Stimulated activated CD4-positive, alpha-beta T cell treated with anti-CD3 and anti-CD28 coated beads, Interleukin-4, amount 100 ng/mL, for 48 hours (primary cell): ENCODE data around the gene SMAGP.
"Not testable (repeated sequence)": the region's sequence is repeated elsewhere in the genome, so short reads cannot be mapped to it uniquely, and the experiment has no call there.

Source experiments
- DNase-seq, 2 donors: peaks; one replicate each; pipeline ENCODE4 v3.0.0-alpha.2; 2020; ENCODE audit warnings: low read depth in 2 of 2

The SMAGP gene, protein sequence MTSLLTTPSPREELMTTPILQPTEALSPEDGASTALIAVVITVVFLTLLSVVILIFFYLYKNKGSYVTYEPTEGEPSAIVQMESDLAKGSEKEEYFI

DNA sequence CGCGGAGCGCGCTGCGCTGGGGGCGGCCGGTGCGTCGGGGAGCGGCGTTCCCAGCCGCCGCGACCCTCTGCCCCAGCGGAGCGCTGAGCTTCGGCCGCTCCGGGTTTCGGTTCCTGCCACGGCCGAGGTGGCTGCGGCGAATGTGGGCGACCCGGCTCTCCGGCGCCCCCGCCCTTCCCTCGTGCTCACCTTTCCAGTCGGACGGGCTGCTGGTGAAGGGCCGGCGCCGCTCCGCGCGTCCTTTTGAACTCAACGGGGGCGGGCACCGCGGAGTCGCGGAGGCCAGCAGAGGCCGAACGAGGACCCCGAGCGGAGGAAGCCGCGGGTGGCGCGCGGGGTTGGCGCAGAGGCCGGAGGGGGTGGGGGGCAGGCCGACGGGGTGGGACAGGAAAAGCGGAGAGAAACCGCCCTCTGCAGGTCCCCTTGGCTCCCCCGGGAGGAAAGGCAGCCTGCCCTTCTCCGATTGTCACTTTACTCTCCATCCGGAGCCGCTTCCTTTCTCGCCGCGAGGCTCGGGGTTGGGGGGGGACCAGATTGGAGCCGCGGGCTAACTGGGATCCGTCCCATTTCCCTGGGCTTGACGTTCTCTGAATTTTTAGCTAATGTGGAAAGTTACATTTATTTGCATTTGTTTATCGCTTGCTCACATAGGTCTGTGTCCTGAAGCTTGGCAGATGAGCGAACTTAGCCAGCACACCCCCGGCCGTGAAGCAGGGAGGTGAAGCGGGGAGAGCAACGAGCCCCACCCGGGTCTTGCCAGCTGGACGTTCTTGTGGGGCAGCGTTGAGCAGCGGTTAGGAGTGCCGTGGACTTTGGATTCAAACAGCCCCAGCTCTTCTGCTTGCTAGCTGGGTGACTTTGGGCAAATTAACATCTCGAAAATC, at the start of gene SMAGP:
SMAGP (minus strand) TSS at position 349 of the 884 bp plus-strand sequence. CDS start 1,137 bp downstream, outside the sequence.
- DNase-seq = peak in 1 of 2 donors; percentile 21

DNA sequence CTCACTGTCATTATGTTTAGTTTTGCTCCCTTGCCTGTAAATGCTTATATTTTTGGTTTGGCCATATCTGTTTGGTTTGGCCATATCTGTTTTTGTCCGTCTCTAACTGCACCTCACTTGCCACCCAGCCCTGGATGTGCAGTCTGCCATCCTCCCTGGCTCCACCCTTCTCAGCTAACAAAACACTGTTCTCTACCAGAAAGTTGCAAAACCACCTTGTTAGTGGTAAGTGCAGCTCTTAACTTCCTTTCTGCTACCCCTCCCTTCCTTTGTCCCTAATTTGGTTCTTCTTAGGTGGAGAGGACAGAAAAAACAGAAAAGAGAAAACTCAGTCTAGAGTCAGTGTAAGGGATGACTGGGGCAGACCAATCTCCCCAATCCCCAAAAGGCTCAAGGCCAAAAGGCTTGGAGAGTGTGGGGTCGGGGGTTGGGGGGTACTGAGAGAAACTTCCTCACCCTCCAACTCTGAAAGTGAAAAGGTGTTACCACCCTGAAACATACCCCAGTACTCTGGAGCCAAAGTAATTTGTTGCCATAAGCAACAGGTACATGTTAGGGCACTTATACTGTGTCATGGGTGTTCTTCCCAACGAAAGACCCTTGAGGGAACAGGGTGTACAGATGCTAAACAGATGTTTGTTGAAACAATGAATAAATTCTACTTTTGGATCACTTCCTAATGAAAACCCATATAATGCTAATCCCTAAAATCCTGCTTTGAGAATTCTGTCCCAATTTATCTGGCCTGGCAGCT, 48.8 kb upstream of the SMAGP start:
- DNase-seq = no peak

GRCh38 chr12:51318057-51318806, 48.0 kb upstream of the SMAGP start:
- not testable (repeated sequence) for DNase-seq

DNA sequence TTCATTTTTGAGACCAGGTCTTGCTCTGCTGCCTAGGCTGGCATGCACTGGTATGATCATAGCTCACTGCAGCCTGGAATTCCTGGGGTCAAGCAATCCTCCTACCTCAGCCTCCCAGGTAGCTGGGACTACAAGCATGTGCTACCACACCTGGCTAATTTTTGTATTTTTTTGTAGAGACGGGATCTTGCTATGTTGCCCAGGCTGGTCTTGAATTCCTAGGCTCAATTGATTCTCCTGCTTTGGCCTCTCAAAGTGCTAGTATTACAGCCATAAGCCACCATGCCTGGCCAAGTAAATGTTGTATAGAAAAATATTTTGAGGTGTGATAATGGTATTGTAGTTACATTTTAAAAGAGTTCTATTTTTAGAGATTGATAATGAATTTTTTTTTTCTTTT, 41.2 kb upstream of the SMAGP start:
- DNase-seq = no peak

DNA sequence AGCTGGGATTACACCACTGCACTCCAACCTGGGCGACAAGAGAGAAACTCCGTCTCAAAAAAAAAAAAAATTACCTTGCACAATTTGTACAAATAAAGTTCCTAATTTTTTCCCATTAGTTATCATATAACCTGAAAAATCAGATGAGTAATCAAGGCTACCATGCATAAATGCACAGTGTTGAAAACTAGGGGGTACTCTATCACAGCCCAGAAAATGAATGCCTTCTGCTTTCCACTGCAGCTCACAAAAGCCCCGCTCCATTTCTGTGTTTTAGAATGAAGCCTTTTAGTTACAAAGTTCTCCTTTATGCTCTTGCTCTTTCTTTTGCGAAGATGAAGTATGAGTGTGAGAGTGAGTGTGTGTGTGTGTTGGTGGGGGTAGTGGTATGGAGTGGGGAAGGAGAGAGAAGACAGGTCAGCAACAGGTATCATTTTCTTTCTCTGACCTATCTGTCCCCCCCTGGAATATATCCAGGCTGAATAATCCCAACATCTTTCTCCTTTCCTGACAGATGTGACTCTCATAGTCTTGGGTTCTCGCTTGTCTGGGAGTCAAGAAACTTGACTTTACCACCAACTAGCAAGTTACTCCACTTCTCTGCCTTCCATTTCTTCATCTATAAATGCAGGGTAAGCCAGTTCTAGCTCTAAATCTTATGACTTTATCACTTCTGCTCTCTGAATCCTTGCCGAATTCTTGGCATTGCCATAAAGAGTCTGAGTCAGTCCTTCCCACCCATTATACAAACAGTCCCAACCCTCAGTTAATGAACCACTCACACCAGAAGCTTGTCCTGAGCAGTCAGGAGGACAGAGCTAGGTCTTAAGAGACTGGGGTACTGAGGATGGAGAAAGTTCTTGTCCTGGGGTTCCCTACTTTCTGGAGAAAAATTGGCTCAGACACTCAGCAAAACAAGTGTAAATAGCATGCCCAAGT, 37.7 kb upstream of the SMAGP start:
- no peak for DNase-seq

DNA sequence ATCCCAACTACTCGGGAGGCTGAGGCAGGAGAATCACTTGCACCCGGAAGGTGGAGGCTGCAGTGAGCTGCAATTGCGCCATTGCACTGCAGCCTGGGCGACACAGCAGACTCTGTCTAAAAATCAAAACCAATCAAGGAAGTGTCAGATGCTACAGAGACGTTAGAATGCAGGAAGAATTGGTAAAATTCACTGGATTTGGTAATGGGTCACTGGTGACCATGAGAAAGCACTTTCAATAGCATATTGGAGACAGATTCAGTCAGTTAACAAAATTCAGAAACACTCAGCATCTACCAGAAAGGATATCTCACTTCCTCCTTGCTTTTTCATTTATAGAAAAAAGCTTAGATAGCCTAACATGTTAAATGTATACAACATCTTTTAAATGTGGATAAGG, 36.3 kb upstream of the SMAGP start:
- DNase-seq = no peak

GRCh38 chr12:51300768-51301167, 30.6 kb upstream of the SMAGP start:
- DNase-seq = not testable (repeated sequence)

- DNase-seq = no peak
These were observed 25.4 kb upstream of the SMAGP start for GRCh38 chr12:51295651-51296050.

GRCh38 chr12:51294097-51294496, 23.9 kb upstream of the SMAGP start:
- not testable (repeated sequence) for DNase-seq

DNA sequence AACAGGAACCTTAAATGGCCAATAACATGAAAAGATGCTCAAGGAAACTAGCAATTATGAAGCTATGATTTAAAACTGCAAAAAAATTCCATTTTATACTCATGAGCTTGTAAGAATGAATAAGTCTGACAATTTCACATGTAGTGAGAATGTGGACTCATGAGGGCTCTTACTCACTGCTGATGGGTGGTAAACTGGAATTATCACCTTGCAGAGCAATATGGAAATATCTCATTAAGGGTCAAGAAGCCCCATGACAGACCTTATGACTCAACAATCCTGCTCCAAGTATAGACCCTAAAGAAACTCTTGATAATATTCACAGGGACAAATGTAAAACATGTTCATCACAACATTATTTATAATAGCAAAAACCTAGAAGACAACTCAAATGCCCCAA, 23.5 kb upstream of the SMAGP start:
- no peak for DNase-seq

GRCh38 chr12:51291603-51292513, 21.6 kb upstream of the SMAGP start:
- not testable (repeated sequence) for DNase-seq

DNA sequence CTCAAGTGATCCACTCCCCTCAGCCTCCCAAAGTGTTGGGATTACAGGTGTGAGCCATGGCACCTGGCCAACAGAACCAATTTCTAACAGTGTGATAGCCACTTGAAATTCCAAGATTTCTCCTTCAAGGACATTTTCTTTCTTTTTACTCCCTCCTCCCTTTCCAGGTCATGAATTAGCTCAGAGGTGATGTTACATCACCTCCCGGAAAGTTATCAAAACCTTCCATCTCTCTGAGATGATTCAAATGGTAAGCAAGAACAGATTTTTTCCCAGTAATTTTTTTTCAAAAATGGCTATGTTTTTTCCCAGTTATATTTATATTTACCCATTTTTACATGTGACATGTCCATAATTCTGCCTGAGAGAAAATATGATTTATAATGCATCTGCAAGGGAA, 15.6 kb upstream of the SMAGP start:
- no peak for DNase-seq

DNA sequence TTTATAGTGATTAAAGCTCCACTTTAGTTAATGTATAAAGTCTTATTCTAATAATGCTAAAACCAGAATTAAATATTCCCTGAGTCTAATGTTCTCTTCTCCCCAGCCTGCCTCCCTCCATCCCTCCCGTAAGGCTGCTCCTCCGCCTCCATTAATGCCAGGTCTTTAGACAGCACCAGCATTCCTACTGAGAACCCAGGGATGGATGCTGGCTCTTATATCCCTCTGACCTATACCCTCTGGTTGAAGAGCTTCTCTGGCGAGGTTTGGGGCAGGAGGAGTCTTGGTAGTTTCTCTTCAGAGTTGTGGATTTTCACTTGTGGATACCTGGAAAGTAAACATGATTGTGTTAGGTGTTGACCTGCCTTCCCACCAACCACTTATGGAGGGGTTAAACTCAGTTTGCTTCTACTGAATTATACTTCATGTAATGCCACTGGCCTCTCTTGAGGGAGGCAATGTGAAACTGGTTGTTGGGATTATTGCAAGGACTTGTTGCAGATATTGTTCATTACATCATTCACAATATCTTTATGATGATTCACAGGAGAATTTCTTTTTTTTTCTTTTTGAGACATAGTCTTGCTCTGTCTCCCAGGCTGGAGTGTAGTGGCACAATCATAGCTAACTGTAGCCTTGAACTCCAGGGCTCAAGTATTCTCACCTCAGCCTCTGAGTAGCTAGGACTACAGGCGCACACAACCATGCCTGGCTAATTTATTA, 11.1 kb upstream of the SMAGP start:
- no peak for DNase-seq

DNA sequence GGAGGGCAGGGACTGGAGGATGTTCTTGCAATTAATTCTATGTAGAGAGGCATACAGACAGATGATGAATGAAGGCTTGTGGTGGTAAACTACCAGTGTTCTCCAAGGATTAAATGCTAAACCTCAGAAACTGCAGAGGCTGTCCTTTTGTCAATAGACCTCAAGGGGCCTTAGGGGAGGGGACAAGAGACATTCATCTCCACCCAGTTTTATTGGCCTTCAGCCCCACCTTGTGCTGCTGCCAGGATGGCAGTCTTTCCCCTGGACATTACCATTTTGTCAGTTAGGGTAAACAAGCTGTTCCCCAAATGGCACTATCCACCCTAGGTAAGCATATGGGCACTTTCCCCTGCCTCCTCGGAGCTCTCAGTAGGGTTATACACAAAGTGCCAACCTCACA, 4.9 kb upstream of the SMAGP start:
- DNase-seq = no peak

GRCh38 chr12:51272810-51273209, 2.6 kb upstream of the SMAGP start:
- DNase-seq = not testable (repeated sequence)

DNA sequence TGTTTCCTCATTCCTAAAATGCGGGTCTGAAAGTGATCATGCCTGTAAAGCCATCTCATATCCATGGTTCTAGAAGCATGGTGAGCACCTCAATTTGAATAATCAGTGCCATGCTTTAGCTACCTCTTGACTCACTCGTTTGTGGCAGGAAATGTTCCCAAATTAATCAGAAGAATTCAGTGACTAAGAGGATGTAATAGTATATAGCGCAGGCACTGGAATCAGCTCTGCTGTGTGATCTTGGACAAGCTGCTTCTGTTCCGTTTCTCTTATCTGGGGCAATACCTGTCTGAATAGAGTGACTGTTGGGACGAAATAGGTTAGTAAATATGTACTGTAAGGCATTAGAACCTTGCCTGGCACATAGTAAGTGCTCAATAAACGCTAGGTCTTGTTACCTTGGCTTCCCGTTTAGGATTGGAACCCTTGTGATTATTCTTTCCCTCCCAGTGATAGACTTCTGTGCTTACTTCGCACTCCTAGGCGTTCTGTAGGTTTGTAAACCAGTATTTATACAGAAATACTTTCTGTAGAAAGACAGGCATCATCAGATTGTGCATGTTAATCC, 820 bp upstream of the SMAGP start:
- no peak for DNase-seq

DNA sequence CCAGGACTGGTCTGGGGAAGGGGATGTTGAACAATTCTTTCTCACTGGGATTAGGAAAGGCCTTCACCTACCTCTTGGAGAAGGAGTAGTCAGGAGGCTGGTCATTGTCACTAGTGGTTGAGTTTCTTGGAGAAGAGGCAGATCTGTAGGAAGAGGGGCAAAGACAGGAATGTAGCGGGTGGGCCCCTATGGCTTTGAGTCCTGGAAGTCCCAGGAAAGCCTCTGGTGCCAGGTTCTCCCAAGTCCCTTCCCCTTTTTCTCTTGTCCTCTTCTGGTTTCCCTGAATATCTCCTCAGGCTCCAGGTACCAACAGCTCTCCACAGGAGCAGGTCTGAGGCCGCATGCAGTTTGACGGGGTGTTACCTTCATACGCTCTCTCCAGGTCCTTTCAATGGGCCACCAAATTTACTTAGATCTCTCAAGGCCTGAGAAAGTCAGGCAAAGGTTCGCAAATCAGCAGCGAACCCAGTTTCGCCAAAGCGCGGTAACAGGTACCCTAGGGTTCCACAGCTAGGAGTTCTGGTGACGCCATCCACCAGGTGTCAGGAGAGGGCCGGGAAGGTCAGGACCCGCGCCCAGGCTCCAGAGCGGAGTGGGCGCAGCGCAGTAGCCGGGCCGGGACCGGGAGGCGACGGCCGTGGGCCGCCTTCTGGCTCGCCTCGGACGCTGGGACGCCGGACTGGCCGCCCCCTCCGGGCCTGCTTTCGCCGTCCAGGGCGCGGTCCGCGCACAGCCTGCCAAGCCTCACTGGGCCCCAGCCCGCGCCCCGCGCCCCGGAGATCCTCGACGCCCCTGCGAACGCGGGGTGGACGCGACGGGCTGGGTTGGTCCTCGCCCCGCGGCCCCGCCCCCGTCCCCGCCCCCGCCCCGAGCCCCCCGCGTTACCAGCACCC, 795 bp downstream of the SMAGP start:
- peak; percentile 30 to 38 for DNase-seq

DNA sequence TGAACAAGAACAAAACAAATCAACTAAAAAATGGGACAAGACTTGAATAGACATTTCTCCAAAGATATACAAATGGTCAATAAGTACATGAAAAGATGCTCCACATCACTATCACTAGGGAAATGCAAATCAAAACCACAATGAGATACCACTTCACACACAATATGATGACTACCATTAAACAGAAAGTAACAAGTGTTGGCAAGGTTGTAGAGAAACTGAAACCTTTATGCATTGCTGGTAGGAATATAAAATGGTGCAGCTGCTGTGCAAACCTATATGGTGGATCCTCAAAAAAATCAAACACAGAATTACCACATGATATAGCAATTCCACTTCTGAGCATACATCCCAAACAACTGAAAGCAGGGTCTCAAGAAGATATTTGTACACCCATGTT, 5.2 kb downstream of the SMAGP start:
- no peak for DNase-seq
